ENCODE data around the gene ASF1A. TPM values are rescaled to one million over a fixed set of nuclear protein-coding genes. Genes with fewer than 3 reads are reported as not detected.

ASF1A gene
- total RNA-seq, 1 donor from 2014 or later, result 36.0 TPM

DNA sequence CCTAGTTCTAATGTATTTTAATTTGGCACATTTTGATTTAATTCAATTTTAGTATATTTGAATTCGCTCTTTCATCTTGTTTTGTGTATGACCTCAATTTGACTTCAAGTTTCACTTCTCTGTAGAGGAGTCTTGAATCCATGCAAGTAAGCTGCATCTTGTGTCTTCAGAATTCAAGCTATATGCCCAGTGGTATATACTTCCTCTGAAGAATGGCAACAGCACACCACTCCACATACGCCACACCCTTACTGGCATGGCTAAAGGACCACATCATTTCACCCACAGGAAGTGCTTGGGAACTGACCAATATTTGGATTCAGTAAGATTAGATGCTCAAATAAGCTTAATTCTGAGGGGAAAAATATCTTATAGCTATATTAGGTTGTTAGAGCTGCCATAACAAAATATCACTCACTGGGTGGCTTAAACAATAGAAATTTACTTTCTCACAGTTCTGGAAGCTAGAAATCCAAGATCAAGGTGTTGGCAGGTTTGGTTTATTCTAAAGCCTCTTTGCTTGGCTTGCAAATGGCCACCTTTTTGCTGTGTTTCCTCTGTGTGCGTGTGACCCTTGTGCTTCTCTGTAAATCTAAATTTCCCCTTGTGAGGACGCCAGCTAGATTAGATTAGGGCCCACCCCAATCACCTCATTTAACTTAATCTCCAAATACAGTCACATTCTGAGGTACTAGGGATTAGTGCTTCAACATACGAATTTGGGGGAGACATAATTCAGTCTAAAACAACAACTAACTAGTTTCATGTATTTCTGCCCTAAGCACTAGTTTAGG lies 2.8 kb upstream of the ASF1A start:
- H3K4me3 Mint-ChIP-seq, result peak overlapping the region; percentile 94
- no peaks in the 10 kb centered on the region for H3K9me3 Mint-ChIP-seq
- DNase-seq (ENCODE audit: low spot score), result no peak
- H3K4me1 Mint-ChIP-seq (ENCODE audit: low read depth), result peaks cover 41% of the 10 kb centered on the region
- H3K27ac Mint-ChIP-seq, result peak overlapping the region; percentile 96
- intact Hi-C loops (cut with micrococcal nuclease), result loop anchor here (5.0 to 10.0 kb wide), 2 partner anchors 424 to 1214 kb away; partner anchors contain the start of gene NUS1
- peaks cover 14% of the 10 kb centered on the region for H3K36me3 Mint-ChIP-seq (ENCODE audit: low read depth)
- H3K27me3 Mint-ChIP-seq (ENCODE audit: insufficient read depth), result no peaks in the 10 kb centered on the region

DNA sequence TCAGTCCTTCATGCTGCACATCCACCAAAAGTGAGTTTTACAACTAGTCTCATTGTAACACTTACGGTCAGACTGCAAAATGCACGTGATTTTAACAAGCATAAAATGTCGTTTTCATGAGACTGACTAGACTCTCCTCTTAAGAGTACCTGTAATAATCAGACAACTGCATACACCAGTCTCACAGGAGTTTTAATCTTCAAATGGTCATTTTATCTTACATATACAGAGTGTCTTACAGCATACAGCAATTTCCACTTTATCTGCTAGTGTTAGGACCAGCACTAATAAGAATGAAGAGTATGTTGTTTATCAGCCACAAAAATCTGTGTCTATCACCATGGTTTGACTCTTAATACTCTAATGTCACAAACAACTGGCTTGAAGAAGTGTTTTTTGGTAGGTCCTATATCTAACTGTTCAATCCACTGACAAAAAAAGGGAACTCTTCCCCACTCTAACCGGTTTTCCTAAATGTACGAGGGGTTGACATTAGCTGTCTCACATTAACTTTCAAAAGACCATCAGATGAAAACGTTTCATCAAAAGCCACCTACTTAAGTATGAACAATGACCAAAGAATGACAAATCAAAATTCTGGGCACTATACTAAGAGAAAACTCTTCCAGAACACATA lies 1.5 kb upstream of the ASF1A start:
- Mint-ChIP-seq H3K27me3 (ENCODE audit: insufficient read depth) (no peaks in the 10 kb centered on the region), H3K9me3 (no peaks in the 10 kb centered on the region), H3K36me3 (ENCODE audit: low read depth) (peaks cover 15% of the 10 kb centered on the region), H3K27ac (peak overlapping the region; percentile 96), H3K4me1 (ENCODE audit: low read depth) (peaks cover 38% of the 10 kb centered on the region), H3K4me3 (peak overlapping the region; percentile 94)
- intact Hi-C loops (cut with micrococcal nuclease), result loop anchor here (1.0 to 10.0 kb wide), 5 partner anchors 48 to 1215 kb away; partner anchors contain the start of genes CEP85L and NUS1
- no peak for DNase-seq (ENCODE audit: low spot score)

DNA sequence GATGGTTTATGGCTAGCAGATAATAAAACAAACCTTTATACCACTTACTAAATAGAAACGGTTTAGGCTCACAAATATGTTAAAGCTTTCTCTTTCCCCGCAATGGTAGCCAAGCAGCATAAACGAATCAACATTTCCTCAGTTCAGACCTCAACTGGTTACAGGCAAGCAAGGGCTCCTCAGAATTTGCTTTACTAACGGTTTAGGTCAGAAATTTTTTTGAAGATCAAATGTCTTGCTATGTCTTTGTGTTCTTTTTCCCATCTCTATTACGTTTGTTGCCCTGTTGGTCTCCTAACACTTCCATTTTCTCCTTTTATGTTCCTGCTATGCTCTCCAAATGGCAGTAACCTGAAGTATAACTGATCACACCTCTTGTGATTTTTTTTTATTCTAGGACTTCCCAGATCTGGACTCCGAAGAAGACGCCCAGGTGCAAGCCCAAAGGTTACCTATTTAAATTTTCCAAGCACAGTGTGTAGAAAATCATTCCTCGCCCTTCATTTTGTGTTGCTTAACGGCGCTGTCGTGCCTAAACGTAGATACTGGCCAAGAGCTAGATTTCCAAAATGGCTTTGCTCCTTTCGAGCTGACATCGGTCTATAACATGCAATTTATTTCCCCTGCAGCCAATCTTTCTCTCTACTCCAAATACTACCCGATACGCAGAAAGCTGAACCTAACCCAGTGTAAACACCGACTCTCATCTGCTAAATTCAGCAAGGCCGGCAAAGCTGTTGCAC lies 717 bp upstream of the ASF1A start:
- intact Hi-C loops (cut with micrococcal nuclease), result loop anchor here (2.0 to 10.0 kb wide), 4 partner anchors 48 to 1216 kb away; partner anchors contain the start of genes CEP85L and NUS1
- Mint-ChIP-seq H3K27me3 (ENCODE audit: insufficient read depth) (no peaks in the 10 kb centered on the region), H3K9me3 (no peaks in the 10 kb centered on the region), H3K36me3 (ENCODE audit: low read depth) (peaks cover 15% of the 10 kb centered on the region), H3K4me3 (peak overlapping the region; percentile 94), H3K27ac (peak overlapping the region; percentile 96), H3K4me1 (ENCODE audit: low read depth) (peaks cover 44% of the 10 kb centered on the region)
- DNase-seq (ENCODE audit: low spot score), result no peak

DNA sequence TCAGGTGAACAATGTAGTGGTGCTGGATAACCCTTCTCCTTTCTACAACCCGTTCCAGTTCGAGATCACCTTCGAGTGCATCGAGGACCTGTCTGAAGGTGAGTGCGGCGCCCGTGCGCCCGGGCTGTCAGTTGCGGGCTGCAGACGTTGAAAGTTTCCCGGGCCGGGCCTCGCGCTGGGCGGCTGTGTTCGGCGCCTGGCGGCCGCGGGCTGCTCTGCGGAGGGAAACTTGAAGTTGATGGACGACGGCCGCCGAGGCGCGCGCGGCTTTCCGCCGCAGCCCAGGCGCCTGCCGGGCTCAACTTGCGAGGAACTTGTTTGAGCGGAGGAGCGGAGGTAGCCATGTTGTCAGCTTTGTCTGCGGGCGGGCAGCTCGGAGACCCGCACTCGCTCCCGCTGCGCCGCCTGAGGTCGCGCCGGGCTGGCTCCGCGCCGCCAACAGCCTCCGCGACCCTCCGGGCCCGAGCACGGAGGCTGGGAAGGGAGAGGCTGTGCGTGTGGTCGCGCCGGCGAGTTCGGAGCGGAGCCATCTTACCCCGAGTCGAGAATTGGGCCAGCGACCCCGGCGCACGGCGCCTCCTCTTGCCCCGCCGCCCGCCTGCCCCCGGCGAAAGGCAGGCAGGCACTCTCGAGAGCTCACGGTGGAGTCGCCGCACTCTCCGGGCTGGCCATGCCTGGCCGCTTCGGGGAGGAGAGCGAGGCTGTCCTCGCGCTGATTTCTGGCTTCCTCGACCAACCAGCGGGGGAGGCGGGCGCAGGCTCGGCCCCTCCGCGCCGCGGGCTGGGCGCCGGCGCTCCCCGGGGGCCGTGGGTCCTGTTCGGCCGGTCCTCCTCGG lies 691 bp downstream of the ASF1A start:
- Mint-ChIP-seq H3K27me3 (ENCODE audit: insufficient read depth) (no peaks in the 10 kb centered on the region), H3K4me3 (peak overlapping the region; percentile 94), H3K36me3 (ENCODE audit: low read depth) (peaks cover 21% of the 10 kb centered on the region), H3K27ac (peak overlapping the region; percentile 96), H3K4me1 (ENCODE audit: low read depth) (peaks cover 57% of the 10 kb centered on the region), H3K9me3 (no peaks in the 10 kb centered on the region)
- intact Hi-C loops (cut with micrococcal nuclease), result loop anchor here (1.0 to 10.0 kb wide), 8 partner anchors 40 to 1217 kb away; partner anchors contain the start of gene NUS1
- DNase-seq (ENCODE audit: low spot score), result peak; percentile 66

DNA sequence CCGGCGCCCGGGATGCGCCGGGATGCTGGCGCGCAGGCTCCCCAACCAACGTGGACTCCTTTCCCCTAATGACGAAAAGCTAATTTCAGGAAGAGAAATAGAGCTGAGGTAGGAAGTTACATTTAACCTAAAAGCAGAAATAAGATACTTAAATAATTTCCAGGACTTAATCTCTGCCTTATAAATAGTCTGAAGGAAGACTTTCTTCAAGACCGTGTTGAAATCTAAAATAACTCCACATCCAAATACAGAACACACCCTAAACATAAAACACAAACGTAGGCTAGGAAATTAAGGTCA lies 1.3 kb downstream of the ASF1A start:
- Mint-ChIP-seq H3K27ac (peak overlapping the region; percentile 93), H3K36me3 (ENCODE audit: low read depth) (peaks cover 25% of the 10 kb centered on the region), H3K27me3 (ENCODE audit: insufficient read depth) (no peaks in the 10 kb centered on the region), H3K4me3 (peak overlapping the region; percentile 87), H3K4me1 (ENCODE audit: low read depth) (peaks cover 62% of the 10 kb centered on the region), H3K9me3 (no peaks in the 10 kb centered on the region)
- DNase-seq (ENCODE audit: low spot score), result no peak
- intact Hi-C loops (cut with micrococcal nuclease), result loop anchor here (2.0 to 10.0 kb wide), 2 partner anchors 330 to 420 kb away; no protein-coding TSS in a partner anchor

DNA sequence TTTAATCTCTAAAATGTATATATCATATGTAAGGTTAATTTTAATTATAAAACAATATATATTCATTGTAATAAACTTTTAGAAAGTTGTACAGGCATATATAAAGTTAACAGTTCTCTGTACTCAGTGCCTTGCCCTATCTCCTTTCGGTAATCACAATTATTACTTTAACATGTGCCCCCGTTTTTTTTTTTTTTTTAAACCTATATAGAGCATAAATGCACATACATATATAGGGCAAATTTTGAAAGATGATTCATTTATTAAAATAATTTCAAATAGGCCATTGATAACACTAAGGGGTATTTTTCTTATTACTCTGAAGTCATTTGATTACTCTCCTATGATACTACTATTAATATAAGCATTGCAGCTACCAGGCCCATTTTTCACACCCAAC lies 1.9 kb downstream of the ASF1A start:
- H3K9me3 Mint-ChIP-seq, result no peaks in the 10 kb centered on the region
- intact Hi-C loops (cut with micrococcal nuclease), result loop anchor here (1.0 to 10.0 kb wide), 6 partner anchors 25 to 419 kb away; partner anchors contain the start of gene CEP85L
- no peaks in the 10 kb centered on the region for H3K27me3 Mint-ChIP-seq (ENCODE audit: insufficient read depth)
- DNase-seq (ENCODE audit: low spot score), result no peak
- H3K27ac Mint-ChIP-seq, result peak overlapping the region; percentile 82
- peaks cover 67% of the 10 kb centered on the region for H3K4me1 Mint-ChIP-seq (ENCODE audit: low read depth)
- H3K36me3 Mint-ChIP-seq (ENCODE audit: low read depth), result peaks cover 31% of the 10 kb centered on the region
- peak overlapping the region; percentile 85 for H3K4me3 Mint-ChIP-seq

DNA sequence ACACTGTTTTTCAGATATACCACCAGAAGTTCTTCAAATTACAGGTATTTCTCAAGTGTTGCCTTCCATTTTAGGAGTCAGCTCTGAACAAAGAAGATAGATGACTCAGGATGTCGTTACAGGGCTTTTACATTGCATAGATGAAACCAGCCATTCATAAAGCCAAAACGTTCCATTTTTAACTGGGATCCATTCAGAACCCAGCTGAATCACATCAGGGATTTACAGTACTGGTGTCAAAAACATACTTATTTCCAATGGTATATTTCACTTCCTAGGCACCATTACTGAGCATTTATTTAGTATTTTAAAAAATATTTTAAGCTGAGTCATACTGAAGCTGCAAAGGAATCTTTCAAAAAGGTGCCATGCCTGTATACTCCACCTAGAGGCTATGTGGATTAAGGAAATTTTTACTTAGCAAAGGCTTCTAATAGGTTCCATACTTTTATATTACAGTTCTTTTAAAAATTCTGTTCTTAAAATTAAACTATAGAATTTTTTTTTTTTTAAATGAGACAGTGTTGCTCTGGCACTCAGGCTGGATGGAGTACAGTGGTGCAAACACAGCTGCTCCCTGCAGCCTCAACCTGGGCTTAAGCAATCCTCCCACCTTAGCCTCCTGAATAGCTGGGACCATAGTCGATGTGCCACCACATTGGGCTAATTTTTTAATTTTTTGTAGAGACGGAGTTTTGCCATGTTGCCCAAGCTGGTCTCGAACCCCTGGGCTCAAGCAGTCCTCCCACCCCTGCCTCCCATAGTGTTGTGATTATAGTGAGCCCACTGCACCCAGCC lies 2.6 kb downstream of the ASF1A start:
- intact Hi-C loops (cut with micrococcal nuclease), result loop anchor here (1.0 to 10.0 kb wide), 5 partner anchors 26 to 418 kb away; partner anchors contain the start of gene CEP85L
- Mint-ChIP-seq H3K27ac (peak overlapping the region; percentile 82), H3K36me3 (ENCODE audit: low read depth) (peaks cover 32% of the 10 kb centered on the region), H3K27me3 (ENCODE audit: insufficient read depth) (no peaks in the 10 kb centered on the region), H3K4me1 (ENCODE audit: low read depth) (peaks cover 67% of the 10 kb centered on the region), H3K4me3 (peak overlapping the region; percentile 85), H3K9me3 (no peaks in the 10 kb centered on the region)
- no peak for DNase-seq (ENCODE audit: low spot score)

DNA sequence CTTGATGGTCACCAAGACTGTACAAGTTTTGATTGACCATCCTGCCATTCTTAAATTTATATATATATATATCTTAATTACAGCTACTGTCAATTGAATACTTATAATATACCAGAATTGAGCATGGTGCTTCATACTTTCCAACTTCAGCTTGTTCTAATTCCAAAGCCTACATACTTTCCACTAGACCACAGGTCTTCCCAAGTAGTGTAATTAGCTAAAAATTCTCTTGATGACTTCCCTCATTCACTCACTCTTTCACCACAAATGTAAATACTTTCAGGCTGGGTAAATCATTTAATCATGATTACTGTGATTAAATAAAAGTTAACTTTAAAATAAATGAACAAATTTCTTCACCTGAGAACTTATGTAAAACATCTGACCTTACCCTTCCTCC lies 3.4 kb downstream of the ASF1A start:
- intact Hi-C loops (cut with micrococcal nuclease), result loop anchor here (2.0 to 10.0 kb wide), 2 partner anchors 27 to 417 kb away; no protein-coding TSS in a partner anchor
- Mint-ChIP-seq H3K9me3 (no peaks in the 10 kb centered on the region), H3K36me3 (ENCODE audit: low read depth) (peaks cover 37% of the 10 kb centered on the region), H3K27ac (peak overlapping the region; percentile 72), H3K27me3 (ENCODE audit: insufficient read depth) (no peaks in the 10 kb centered on the region), H3K4me1 (ENCODE audit: low read depth) (peaks cover 67% of the 10 kb centered on the region), H3K4me3 (no peak overlapping the region)
- DNase-seq (ENCODE audit: low spot score), result no peak

DNA sequence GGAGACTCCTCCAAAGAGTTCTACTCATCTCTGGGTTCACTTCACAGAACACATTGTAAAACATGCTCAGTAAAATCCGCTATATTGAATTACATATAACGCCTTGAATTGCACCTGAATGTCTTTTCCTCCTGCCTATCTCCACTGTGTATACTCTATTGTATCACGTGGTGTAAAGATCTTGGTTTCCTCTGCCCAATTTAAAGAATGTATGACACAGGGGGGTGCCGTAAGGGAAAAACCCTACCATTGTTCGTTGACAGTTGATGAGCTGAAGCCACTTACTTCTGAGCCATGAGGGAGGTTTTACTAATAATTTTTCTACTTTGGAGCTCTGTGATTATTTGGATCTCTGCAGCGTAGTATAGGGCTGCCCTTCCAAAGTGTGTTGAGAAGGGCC lies 6.0 kb downstream of the ASF1A start:
- Mint-ChIP-seq H3K4me1 (ENCODE audit: low read depth) (peaks cover 82% of the 10 kb centered on the region), H3K36me3 (ENCODE audit: low read depth) (peaks cover 53% of the 10 kb centered on the region), H3K4me3 (no peak overlapping the region), H3K27me3 (ENCODE audit: insufficient read depth) (no peaks in the 10 kb centered on the region), H3K9me3 (no peaks in the 10 kb centered on the region), H3K27ac (peak overlapping the region; percentile 79)
- no peak for DNase-seq (ENCODE audit: low spot score)
- intact Hi-C loops (cut with micrococcal nuclease), result loop anchor here (10.0 kb wide), 1 partner anchor 415 kb away; no protein-coding TSS in a partner anchor

DNA sequence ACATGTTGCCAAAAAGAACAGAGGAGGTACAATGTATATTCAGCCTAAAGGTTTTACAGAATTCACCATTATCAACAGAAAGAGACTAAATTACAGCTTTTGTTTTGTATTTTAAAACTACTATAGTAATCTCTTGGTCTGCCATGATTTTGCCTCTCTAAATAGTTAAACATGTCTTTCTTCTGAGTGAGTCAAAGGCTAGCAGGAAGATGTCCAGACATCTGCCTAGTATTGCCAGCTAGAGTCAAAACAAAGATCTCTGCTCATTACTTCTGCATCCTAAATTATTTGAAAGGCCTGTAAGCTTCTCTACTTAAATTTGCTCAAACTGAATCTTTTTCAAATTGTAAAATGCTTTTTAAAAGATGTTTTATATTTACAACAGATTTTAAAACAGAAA lies 8.8 kb downstream of the ASF1A start:
- no peak overlapping the region for H3K4me3 Mint-ChIP-seq
- intact Hi-C loops (cut with micrococcal nuclease), result no loop called here

DNA sequence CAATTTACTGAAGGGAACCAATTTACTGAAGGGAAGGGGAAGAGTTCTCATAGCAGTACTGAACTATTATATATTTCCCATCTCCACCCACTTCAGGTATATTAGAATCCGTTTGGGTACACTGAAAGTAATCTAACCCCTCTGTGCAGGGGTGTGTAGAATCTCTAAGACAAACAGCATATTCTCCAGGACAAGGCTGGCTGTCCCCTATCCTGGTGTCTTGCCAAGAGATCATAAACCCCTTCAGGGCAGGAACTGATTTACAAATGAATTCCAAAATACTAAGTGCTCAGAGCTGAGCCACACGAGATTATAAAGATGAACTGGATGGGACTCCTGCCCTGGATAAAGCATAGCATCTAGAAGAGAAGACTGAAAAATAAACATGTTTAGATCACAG lies 9.2 kb downstream of the ASF1A start:
- intact Hi-C loops (cut with micrococcal nuclease), result no loop called here
- no peak overlapping the region for H3K4me3 Mint-ChIP-seq
- H3K4me1 Mint-ChIP-seq (ENCODE audit: low read depth), result peaks cover 89% of the 10 kb centered on the region
- no peaks in the 10 kb centered on the region for H3K9me3 Mint-ChIP-seq
- H3K27ac Mint-ChIP-seq, result no peak overlapping the region
- H3K36me3 Mint-ChIP-seq (ENCODE audit: low read depth), result peaks cover 65% of the 10 kb centered on the region
- DNase-seq (ENCODE audit: low spot score), result no peak
- no peaks in the 10 kb centered on the region for H3K27me3 Mint-ChIP-seq (ENCODE audit: insufficient read depth)

More for the DNA sequence above, 8.8 kb downstream of the ASF1A start:
- Mint-ChIP-seq H3K36me3 (ENCODE audit: low read depth) (peaks cover 65% of the 10 kb centered on the region), H3K27ac (no peak overlapping the region), H3K27me3 (ENCODE audit: insufficient read depth) (no peaks in the 10 kb centered on the region), H3K9me3 (no peaks in the 10 kb centered on the region), H3K4me1 (ENCODE audit: low read depth) (peaks cover 93% of the 10 kb centered on the region)
- no peak for DNase-seq (ENCODE audit: low spot score)
